Suppressor macrophage (primary cell): ENCODE results near the gene KRT8.
A peak's percentile ranks its signal among the peaks of the same experiment; 100 is the strongest.

ENCODE experiments used
- DNase-seq, 4 experiments: peaks; one replicate each; pipeline ENCODE4 v3.0.0-alpha.2; 2020 to 2022

KRT8 gene

DNA sequence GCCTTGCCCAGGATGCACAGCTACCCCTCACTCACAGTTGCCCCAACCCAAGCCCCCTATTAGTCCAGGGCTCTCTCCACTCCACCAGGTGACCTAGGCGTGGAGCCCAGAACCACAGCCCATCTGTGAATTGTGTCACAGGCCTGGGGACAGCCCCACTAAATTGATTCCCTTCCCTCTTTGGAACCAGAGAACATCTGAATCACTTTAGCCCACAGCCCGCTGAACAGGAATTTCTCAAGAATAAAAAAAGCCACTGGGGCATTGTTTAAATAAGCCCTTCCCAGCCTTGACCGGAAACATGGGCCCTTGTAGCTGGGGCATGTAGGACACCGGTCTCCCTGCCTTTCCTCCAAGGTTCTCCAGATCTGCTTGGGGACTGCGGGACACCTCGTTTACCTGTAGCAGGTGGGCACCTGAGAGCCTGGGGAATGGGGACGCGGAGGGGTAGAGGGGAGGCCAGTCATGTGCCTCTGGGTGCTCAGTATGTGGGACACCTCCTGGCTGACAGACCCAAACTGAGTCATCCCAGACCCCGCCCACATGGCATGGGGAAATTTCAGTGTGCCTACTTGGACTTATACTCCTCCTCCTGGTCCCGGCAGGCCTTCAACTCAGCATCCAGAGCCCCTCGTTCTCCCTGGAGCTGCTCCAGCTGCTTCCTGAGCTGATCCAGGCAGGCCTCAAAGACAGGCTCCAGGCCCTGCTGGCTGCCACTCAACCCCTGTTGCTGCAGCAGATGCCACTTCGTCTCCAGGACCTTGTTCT, 57.4 kb downstream of the KRT8 start:
- DNase-seq = peak; percentile 76 to 85 (median 82)
